Hematopoietic multipotent progenitor cell (in vitro differentiated cells): Measurements from ENCODE around the gene DHX15. TPM values are rescaled to one million over a fixed set of nuclear protein-coding genes. Genes with fewer than 3 reads are reported as not detected.
A peak's percentile ranks its signal among the peaks of the same experiment; 100 is the strongest.
"Not testable (repeated sequence)": the region's sequence is repeated elsewhere in the genome, so short reads cannot be mapped to it uniquely, and the experiment has no call there.

Source experiments
- DNase-seq, 3 donors: peaks; one replicate each; pipeline ENCODE4 v3.0.0-alpha.2; 2011 to 2015; ENCODE audit warnings: low read depth in 2 of 3, low spot score in 2 of 3
- total RNA-seq: library from RNA; depleted of rRNA; stranded (reverse); fragments of >200 nt; gene quantifications from one replicate; pipeline ENCODE4 v1.2.3, GENCODE V29; 2012

Gene DHX15
- total RNA-seq, 1 donor: 96.4 TPM

- no peak for DNase-seq
Measured at GRCh38 chr4:24550441-24551175, 33.7 kb downstream of the DHX15 start.

DNA sequence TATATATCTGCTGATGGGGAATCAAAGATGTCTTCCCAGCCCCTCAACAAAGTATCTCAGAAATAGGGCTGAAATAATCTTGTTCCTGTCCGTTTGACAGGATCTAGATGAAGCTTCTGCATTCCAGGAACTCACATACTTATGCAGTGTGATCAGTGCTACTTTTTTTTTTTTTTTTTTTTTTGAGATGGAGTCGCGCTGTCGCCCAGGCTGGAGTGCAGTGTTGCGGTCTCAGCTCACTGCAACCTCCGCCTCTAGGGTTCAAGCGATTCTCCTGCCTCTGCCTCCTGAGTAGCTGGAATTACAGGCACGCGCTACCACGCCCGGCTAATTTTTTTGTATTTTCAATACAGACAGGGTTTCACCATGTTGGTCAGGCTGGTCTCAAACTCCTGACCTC is 36.4 kb downstream of the DHX15 start:
- DNase-seq: no peak

- no peak for DNase-seq
Measured at GRCh38 chr4:24544208-24544988, 40.0 kb downstream of the DHX15 start.

- no peak for DNase-seq
Measured at GRCh38 chr4:24537025-24537424, 47.3 kb downstream of the DHX15 start.

- no peak for DNase-seq
Measured at GRCh38 chr4:24535399-24535798, 49.0 kb downstream of the DHX15 start.

- no peak for DNase-seq
Measured at GRCh38 chr4:24533364-24533763, 51.0 kb downstream of the DHX15 start.

GRCh38 chr4:24529555-24529954 is 54.8 kb downstream of the DHX15 start:
- DNase-seq: no peak

DNA sequence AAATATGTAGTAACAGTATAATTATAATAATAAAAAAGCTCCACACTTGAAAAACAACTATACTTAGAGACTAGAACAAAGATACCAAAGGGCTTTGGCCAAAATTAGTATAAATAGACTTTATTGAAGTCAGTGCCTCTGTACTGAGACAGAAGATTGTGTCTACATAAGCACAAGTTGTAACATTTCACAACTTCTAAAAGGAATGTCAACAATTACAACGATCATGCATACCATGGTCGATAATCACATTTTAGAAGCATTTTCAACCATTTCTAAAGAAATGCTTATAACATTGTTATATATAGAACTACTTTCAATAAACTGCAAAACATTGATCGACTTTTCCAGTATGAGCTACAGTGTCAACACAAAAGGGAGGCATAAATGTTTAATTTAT is 57.0 kb downstream of the DHX15 start:
- DNase-seq: no peak

GRCh38 chr4:24521544-24521943 is 62.8 kb downstream of the DHX15 start:
- DNase-seq: no peak

- DNase-seq: no peak
Measured at GRCh38 chr4:24519649-24520048, 64.7 kb downstream of the DHX15 start.

- DNase-seq: peak in 1 of 3 donors; percentile 23
Measured at GRCh38 chr4:24517676-24518075, 66.7 kb downstream of the DHX15 start.

DNA sequence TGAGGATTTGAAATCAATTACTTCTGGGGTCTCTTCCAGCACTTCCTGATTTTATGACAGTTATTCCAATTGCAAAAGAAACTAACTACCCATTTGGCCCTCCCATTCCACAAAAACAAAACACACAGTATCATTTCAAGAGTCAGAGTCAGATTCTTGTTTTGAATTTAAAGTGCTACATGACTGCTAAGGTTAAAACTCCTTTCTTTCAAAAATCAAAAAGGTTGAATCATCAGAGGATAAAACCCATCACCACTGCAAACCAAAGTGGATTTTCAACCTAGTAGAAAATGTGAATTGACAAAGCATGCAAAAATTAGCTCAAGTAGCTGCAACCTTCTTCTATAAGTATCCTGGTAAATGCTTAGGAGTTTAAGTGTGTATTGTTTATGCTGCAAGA is 67.4 kb downstream of the DHX15 start:
- no peak for DNase-seq

GRCh38 chr4:24515698-24516097 is 68.7 kb downstream of the DHX15 start:
- no peak for DNase-seq

- DNase-seq: peak in 1 of 3 donors; percentile 20
Measured at GRCh38 chr4:24514808-24515207, 69.5 kb downstream of the DHX15 start.

DNA sequence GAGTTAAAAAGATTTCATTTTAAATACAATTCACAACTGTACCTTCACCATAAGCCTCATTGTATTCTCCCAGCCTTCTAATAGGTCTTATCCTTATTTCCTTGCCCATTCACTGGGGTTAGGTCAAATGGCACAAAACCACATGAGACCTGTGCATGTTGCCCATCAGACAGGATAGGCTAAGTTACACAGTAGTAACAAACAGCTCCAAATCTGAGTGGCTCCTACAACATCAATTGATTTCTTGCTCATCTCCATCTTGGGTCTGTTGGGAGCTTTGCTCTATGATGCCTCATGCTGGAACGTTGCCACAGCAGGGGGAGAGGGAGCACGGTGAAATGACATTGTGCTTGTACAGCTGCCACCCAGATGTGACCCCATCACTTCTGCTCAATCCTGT is 70.6 kb downstream of the DHX15 start:
- DNase-seq: no peak

GRCh38 chr4:24511371-24512063 is 72.8 kb downstream of the DHX15 start:
- DNase-seq: no peak

GRCh38 chr4:24510091-24510490 is 74.3 kb downstream of the DHX15 start:
- DNase-seq: no peak

DNA sequence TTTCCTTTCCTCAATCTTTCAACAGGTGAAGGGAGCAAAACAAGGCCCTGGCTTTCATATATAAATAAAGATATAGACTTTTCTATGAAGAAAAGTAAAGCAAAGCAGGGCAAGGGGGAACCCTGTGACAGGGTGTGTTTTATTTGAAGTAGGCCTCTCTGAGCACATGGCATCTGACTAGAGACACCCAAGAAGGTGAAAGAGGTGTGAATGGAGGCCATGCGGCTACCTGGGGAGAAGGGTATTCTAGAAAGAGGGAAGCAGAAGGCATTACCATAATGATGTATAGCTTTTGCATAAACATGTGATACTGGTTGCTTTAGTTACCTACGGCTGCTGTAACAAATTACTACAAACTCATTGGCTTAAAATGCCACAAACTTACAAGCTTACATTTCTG is 75.8 kb downstream of the DHX15 start:
- no peak for DNase-seq

DNA sequence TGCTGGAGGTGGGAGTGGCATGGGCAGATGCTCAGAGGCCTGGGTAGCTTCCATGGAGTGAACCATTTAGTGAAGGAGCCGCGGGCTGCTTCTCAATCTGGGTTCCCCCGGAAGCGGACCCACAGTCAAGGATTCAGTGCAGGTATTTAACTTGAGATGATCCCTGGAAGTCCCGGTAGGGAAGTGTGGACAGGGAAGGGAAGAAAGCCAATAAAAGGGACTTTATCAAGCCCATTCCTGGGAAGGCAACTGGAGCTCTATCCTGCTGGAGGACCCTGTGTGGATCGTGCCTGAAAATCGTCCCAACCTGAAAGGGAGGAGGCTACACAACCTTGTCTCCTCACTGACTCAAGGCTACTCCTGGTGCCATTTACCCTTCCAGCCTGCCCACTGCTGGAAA is 76.9 kb downstream of the DHX15 start:
- no peak for DNase-seq

DNA sequence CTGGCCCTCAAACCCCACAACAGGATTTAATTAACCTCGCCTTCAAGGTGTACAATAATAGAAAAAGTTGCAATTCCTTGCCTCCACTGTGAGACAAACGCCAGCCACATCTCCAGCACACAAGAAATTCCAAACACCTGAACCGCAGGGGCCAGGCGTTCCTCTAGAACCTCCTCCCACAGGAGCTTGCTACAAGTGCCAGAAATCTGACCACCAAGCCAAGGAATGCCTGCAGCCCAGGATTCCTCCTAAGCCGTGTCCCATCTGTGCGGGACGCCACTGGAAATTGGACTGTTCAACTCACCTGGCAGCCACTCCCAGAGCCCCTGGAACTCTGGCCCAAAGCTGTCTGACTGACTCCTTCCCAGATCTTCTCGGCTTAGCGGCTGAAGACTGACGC is 81.3 kb downstream of the DHX15 start:
- DNase-seq: not testable (repeated sequence)

DNA sequence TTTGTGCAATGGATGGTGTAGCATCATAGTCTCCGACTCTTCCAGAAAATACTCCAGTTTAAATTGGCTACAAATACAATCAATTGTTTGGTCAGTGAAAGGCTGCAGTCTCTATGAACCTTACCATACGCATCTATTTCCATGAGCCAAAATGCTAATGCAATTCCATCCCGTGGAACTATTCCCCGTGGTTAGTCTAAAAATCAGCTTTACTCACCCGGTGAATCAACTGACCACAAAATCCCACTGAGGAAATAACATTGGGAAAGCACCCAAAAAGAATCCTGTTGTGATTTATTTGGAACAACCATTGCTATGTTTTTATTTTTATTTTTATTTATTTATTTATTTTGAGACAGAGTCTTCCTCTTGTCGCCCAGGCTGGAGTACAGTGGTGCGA is 87.1 kb downstream of the DHX15 start:
- no peak for DNase-seq

DNA sequence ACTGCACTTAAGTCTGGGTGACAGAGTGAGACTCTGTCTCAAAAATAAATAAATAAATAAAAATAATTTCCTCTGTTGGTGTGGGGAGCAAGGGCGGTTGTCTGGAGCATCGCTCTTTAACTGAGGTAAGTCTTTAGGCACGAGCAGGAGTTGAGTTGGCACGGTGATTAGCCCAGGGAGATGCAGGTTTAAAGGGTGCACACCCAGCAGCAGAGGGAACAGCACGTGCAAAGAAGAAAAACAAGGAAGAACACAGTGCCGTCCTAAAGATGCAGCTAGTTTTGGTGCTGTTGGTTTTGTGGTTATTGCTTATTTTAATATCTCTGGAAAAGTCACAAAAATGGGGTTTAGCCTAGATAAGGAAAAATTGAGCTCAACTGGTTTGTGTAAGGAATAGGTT is 87.8 kb downstream of the DHX15 start:
- DNase-seq: no peak
